ENCODE measurements around the gene LPCAT1.

Gene LPCAT1

GRCh38 chr5:1472964-1473628 is 50.7 kb downstream of the LPCAT1 start:
- no peak overlapping the region for H3K4me3 ChIP-seq (ENCODE audit: low read depth, low read length)
- no peak for TF ChIP-seq CTCF (IDR thresholded peaks at IDR 0.05; ENCODE audit: low read depth, low read length)
- in situ Hi-C loops (cut with HindIII; ENCODE audit: low sequenced_read_pairs), result no loop called here
- DNase-seq (ENCODE audit: low read depth, low spot score), result no peak

GRCh38 chr5:1471997-1472963 is 51.5 kb downstream of the LPCAT1 start:
- no peak overlapping the region for H3K4me3 ChIP-seq (ENCODE audit: low read depth, low read length)
- in situ Hi-C loops (cut with HindIII; ENCODE audit: low sequenced_read_pairs), result no loop called here
- no peak for DNase-seq (ENCODE audit: low read depth, low spot score)
- TF ChIP-seq CTCF (IDR thresholded peaks at IDR 0.05; ENCODE audit: low read depth, low read length), result no peak

- no peak for TF ChIP-seq CTCF (IDR thresholded peaks at IDR 0.05; ENCODE audit: low read depth, low read length)
- DNase-seq (ENCODE audit: low read depth, low spot score), result no peak
- in situ Hi-C loops (cut with HindIII; ENCODE audit: low sequenced_read_pairs), result no loop called here
- no peak overlapping the region for H3K4me3 ChIP-seq (ENCODE audit: low read depth, low read length)
Observed at GRCh38 chr5:1471240-1471853, 52.4 kb downstream of the LPCAT1 start.

- no peak overlapping the region for H3K4me3 ChIP-seq (ENCODE audit: low read depth, low read length)
- TF ChIP-seq CTCF (IDR thresholded peaks at IDR 0.05; ENCODE audit: low read depth, low read length), result no peak
- in situ Hi-C loops (cut with HindIII; ENCODE audit: low sequenced_read_pairs), result no loop called here
- DNase-seq (ENCODE audit: low read depth, low spot score), result no peak
Observed at GRCh38 chr5:1470762-1471211, 53.0 kb downstream of the LPCAT1 start.

GRCh38 chr5:1468629-1469527 is 54.9 kb downstream of the LPCAT1 start:
- no peak for TF ChIP-seq CTCF (IDR thresholded peaks at IDR 0.05; ENCODE audit: low read depth, low read length)
- H3K4me3 ChIP-seq (ENCODE audit: low read depth, low read length), result no peak overlapping the region
- in situ Hi-C loops (cut with HindIII; ENCODE audit: low sequenced_read_pairs), result no loop called here

GRCh38 chr5:1468247-1468612 is 55.5 kb downstream of the LPCAT1 start:
- no peak for DNase-seq (ENCODE audit: low read depth, low spot score)
- TF ChIP-seq CTCF (IDR thresholded peaks at IDR 0.05; ENCODE audit: low read depth, low read length), result peak; percentile 62
- H3K4me3 ChIP-seq (ENCODE audit: low read depth, low read length), result no peak overlapping the region
- in situ Hi-C loops (cut with HindIII; ENCODE audit: low sequenced_read_pairs), result no loop called here

More at GRCh38 chr5:1468629-1469527, 54.9 kb downstream of the LPCAT1 start:
- DNase-seq (ENCODE audit: low read depth, low spot score), result no peak
